HEK293 (cell line): Measurements from ENCODE around the gene SFXN2.
A peak's percentile ranks its signal among the peaks of the same experiment; 100 is the strongest.

Experiments used
- GLI2 ChIP-seq: fragments of 450-650 bp; formaldehyde crosslinking; IDR thresholded peaks from 2 replicates; pipeline ENCODE4; 2017; ENCODE audit warnings: missing biosample characterization, missing genetic modification characterization, low read depth, borderline replicate concordance
- GLIS2 ChIP-seq: fragments of 450-650 bp; formaldehyde crosslinking; IDR thresholded peaks from 2 replicates; pipeline ENCODE4 v1.5.1; 2016; ENCODE audit warnings: missing biosample characterization, missing genetic modification characterization
- HOXA7 ChIP-seq: sonication (generic); formaldehyde crosslinking; IDR thresholded peaks from 2 replicates; pipeline ENCODE4 v1.8.1; 2022; ENCODE audit warnings: missing genetic modification reagents, borderline replicate concordance
- IKZF3 ChIP-seq: fragments of 450-650 bp; IDR thresholded peaks from 2 replicates; pipeline ENCODE4 v1.5.0; 2018; ENCODE audit warnings: missing biosample characterization, mild to moderate bottlenecking, missing genetic modification characterization, moderate library complexity
- KLF10 ChIP-seq: fragments of 450-650 bp; IDR thresholded peaks from 2 replicates; pipeline ENCODE4 v1.5.1; 2018; ENCODE audit warnings: missing biosample characterization, mild to moderate bottlenecking, missing genetic modification characterization
- KLF7 ChIP-seq: fragments of 450-650 bp; formaldehyde crosslinking; IDR thresholded peaks from 2 replicates; pipeline ENCODE4 v1.5.1; 2016; ENCODE audit warnings: missing biosample characterization, missing genetic modification characterization, borderline replicate concordance
- OVOL3 ChIP-seq: fragments of 450-650 bp; formaldehyde crosslinking; IDR thresholded peaks from 2 replicates; pipeline ENCODE4 v1.5.1; 2016; ENCODE audit warnings: missing biosample characterization, missing genetic modification characterization
- SP2 ChIP-seq: fragments of 450-650 bp; formaldehyde crosslinking; IDR thresholded peaks from 2 replicates; pipeline ENCODE4 v1.5.1; 2016; ENCODE audit warnings: missing biosample characterization, missing genetic modification characterization
- SP7 ChIP-seq: fragments of 450-650 bp; formaldehyde crosslinking; IDR thresholded peaks from 2 replicates; pipeline ENCODE4 v1.5.1; 2016; ENCODE audit warnings: missing biosample characterization, missing genetic modification characterization
- WT1 ChIP-seq: fragments of 450-650 bp; formaldehyde crosslinking; IDR thresholded peaks from 2 replicates; pipeline ENCODE4 v1.5.1; 2016; ENCODE audit warnings: missing biosample characterization, missing genetic modification characterization
- ZBTB20 ChIP-seq: fragments of 450-650 bp; formaldehyde crosslinking; IDR thresholded peaks from 2 replicates; pipeline ENCODE4 v1.5.1; 2016; ENCODE audit warnings: missing biosample characterization, missing genetic modification characterization
- ZBTB48 ChIP-seq: fragments of 450-650 bp; formaldehyde crosslinking; IDR thresholded peaks from 2 replicates; pipeline ENCODE4 v1.5.1; 2016; ENCODE audit warnings: missing biosample characterization, missing genetic modification characterization
- ZBTB8A ChIP-seq: fragments of 450-650 bp; formaldehyde crosslinking; IDR thresholded peaks from 2 replicates; pipeline ENCODE4 v1.5.1; 2016; ENCODE audit warnings: missing biosample characterization, missing genetic modification characterization
- ZFHX2 ChIP-seq: fragments of 450-650 bp; formaldehyde crosslinking; conservative IDR thresholded peaks from 2 replicates; pipeline ENCODE4 v1.5.1; 2016; ENCODE audit warnings: missing biosample characterization, missing genetic modification characterization
- ZFP3 ChIP-seq: fragments of 450-650 bp; formaldehyde crosslinking; IDR thresholded peaks from 2 replicates; pipeline ENCODE4 v1.5.1; 2016; ENCODE audit warnings: low read depth, missing biosample characterization, missing genetic modification characterization
- ZFP69B ChIP-seq: fragments of 450-650 bp; formaldehyde crosslinking; IDR thresholded peaks from 2 replicates; pipeline ENCODE4 v1.5.1; 2016; ENCODE audit warnings: missing biosample characterization, missing genetic modification characterization
- ZIC2 ChIP-seq: fragments of 450-650 bp; formaldehyde crosslinking; IDR thresholded peaks from 2 replicates; pipeline ENCODE4 v1.5.1; 2016; ENCODE audit warnings: missing biosample characterization, missing genetic modification characterization
- ZNF133 ChIP-seq: fragments of 450-650 bp; formaldehyde crosslinking; IDR thresholded peaks from 2 replicates; pipeline ENCODE4 v1.5.1; 2016; ENCODE audit warnings: missing biosample characterization, missing genetic modification characterization
- ZNF24 ChIP-seq: fragments of 450-650 bp; formaldehyde crosslinking; IDR thresholded peaks from 2 replicates; pipeline ENCODE4 v1.5.1; 2016; ENCODE audit warnings: missing biosample characterization, missing genetic modification characterization
- ZNF302 ChIP-seq: fragments of 450-650 bp; formaldehyde crosslinking; IDR thresholded peaks from 2 replicates; pipeline ENCODE4 v1.5.1; 2016; ENCODE audit warnings: missing biosample characterization, missing genetic modification characterization, low read depth
- ZNF335 ChIP-seq: fragments of 450-650 bp; formaldehyde crosslinking; conservative IDR thresholded peaks from 2 replicates; pipeline ENCODE4 v1.5.1; 2016; ENCODE audit warnings: missing biosample characterization, missing genetic modification characterization
- ZNF391 ChIP-seq: fragments of 450-650 bp; formaldehyde crosslinking; IDR thresholded peaks from 2 replicates; pipeline ENCODE4 v1.5.1; 2016; ENCODE audit warnings: low read depth, missing biosample characterization, missing genetic modification characterization, borderline replicate concordance
- ZNF394 ChIP-seq: fragments of 450-650 bp; formaldehyde crosslinking; IDR thresholded peaks from 2 replicates; pipeline ENCODE4 v1.5.1; 2016; ENCODE audit warnings: missing biosample characterization, missing genetic modification characterization, mild to moderate bottlenecking, moderate library complexity, borderline replicate concordance
- ZNF433 ChIP-seq: fragments of 450-650 bp; formaldehyde crosslinking; IDR thresholded peaks from 2 replicates; pipeline ENCODE4 v1.5.1; 2016; ENCODE audit warnings: missing biosample characterization, missing genetic modification characterization, low read depth
- ZNF473 ChIP-seq: fragments of 450-650 bp; formaldehyde crosslinking; IDR thresholded peaks from 2 replicates; pipeline ENCODE4 v1.5.1; 2017; ENCODE audit warnings: missing biosample characterization, missing genetic modification characterization
- ZNF548 ChIP-seq: fragments of 450-650 bp; formaldehyde crosslinking; IDR thresholded peaks from 2 replicates; pipeline ENCODE4 v1.5.1; 2016; ENCODE audit warnings: missing biosample characterization, missing genetic modification characterization
- ZNF561 ChIP-seq: fragments of 450-650 bp; IDR thresholded peaks from 2 replicates; pipeline ENCODE4 v1.5.1; 2018; ENCODE audit warnings: missing biosample characterization, missing genetic modification characterization, borderline replicate concordance
- ZNF660 ChIP-seq: fragments of 450-650 bp; IDR thresholded peaks from 2 replicates; pipeline ENCODE4 v1.5.1; 2018; ENCODE audit warnings: missing biosample characterization, mild to moderate bottlenecking, missing genetic modification characterization
- ZNF785 ChIP-seq: fragments of 450-650 bp; formaldehyde crosslinking; IDR thresholded peaks from 2 replicates; pipeline ENCODE4 v1.5.1; 2016; ENCODE audit warnings: missing biosample characterization, missing genetic modification characterization
- ZSCAN23 ChIP-seq: fragments of 450-650 bp; formaldehyde crosslinking; IDR thresholded peaks from 2 replicates; pipeline ENCODE4 v1.5.1; 2016; ENCODE audit warnings: missing biosample characterization, missing genetic modification characterization
- TF ChIP-seq, protein P1 (sequence below): fragments of 450-650 bp; formaldehyde crosslinking; optimal IDR thresholded peaks from 2 replicates; pipeline ENCODE3; 2016; ENCODE audit warnings: missing biosample characterization, mild to moderate bottlenecking, missing genetic modification characterization
- TF ChIP-seq, protein P2 (sequence below): fragments of 450-650 bp; IDR thresholded peaks from 2 replicates; pipeline ENCODE4 v1.5.1; 2018; ENCODE audit warnings: missing biosample characterization, mild to moderate bottlenecking, missing genetic modification characterization
- TF ChIP-seq, protein P3 (sequence below): fragments of 450-650 bp; formaldehyde crosslinking; IDR thresholded peaks from 2 replicates; pipeline ENCODE4 v1.5.1; 2016; ENCODE audit warnings: missing biosample characterization, missing genetic modification characterization
- TF ChIP-seq, protein P4 (sequence below): fragments of 450-650 bp; formaldehyde crosslinking; IDR thresholded peaks from 2 replicates; pipeline ENCODE4 v1.5.1; 2016; ENCODE audit warnings: missing biosample characterization, missing genetic modification characterization
- TF ChIP-seq, protein P5 (sequence below): fragments of 450-650 bp; formaldehyde crosslinking; IDR thresholded peaks from 2 replicates; pipeline ENCODE4 v1.5.1; 2016; ENCODE audit warnings: missing biosample characterization, missing genetic modification characterization

Gene SFXN2

DNA sequence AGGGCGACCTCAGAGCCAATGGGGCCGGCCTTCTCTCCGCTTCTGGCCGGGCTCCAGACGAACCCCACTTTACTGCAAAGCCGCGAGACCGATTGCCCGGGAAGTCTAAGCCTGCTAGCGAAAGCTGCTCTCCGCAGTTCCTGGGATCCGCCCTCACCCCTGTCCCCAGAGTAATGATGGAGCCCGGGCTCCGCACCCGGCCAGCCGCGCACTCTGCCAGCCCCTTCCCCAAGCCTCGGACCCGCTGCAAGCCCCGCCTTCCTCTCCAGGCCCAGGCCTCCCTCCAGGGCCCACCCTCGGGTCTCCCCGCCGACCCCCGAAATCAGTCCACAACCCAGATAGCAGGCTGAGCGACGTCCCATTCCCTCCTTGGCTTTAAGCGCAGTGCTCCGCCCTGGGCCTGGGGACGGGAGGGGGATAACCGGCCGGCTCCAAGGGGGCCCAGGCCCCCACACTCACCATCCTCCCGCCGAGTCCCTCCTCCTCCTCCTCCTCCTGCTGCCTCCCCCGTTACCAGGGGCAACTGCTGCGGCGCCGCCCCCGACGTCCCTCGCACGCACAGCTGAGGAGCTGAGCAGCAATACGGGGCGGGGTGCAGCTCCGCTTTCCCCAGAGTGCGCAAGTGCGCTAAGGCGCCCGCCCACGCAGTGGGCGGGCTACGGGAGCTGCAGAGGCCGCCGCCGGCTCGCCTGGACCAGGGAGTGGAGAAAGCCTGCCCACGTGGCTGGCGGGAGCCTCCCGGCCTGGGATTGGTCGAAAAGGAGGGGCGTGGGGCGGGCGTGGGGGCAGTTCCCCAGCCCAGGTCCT lies 419 bp upstream of the SFXN2 start, which contains the start of gene ARL3 (continued):
- TF ChIP-seq, protein P1, sequence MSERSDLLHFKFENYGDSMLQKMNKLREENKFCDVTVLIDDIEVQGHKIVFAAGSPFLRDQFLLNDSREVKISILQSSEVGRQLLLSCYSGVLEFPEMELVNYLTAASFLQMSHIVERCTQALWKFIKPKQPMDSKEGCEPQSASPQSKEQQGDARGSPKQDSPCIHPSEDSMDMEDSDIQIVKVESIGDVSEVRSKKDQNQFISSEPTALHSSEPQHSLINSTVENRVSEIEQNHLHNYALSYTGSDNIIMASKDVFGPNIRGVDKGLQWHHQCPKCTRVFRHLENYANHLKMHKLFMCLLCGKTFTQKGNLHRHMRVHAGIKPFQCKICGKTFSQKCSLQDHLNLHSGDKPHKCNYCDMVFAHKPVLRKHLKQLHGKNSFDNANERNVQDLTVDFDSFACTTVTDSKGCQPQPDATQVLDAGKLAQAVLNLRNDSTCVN (tag by site-specific recombination), result peak; percentile 49
- TF ChIP-seq ZBTB8A (tag by site-specific recombination) (peak; percentile 54), ZFP69B (tag by site-specific recombination) (peak; percentile 94), ZNF785 (tag by site-specific recombination) (0 out of 2 replicates have a peak, but pooled peaks have one; percentile 52), HOXA7 (CRISPR knock-in tag) (no peak), ZNF394 (tag by site-specific recombination) (peak; percentile 30), IKZF3 (tag by site-specific recombination) (peak; percentile 84), KLF7 (tag by site-specific recombination) (peak; percentile 65; the same call in 1 of the 2 replicates), GLI2 (tag by site-specific recombination) (no peak), ZFP3 (tag by site-specific recombination) (no peak), ZNF391 (peak; percentile 87; the same call in 1 of the 2 replicates), ZFHX2 (tag by site-specific recombination) (peak; percentile 91), ZNF660 (tag by site-specific recombination) (peak; percentile 17; the same call in 1 of the 2 replicates), OVOL3 (tag by site-specific recombination) (0 out of 2 replicates have a peak, but pooled peaks have one; percentile 38), KLF10 (tag by site-specific recombination) (peak; percentile 100), ZNF561 (tag by site-specific recombination) (peak; percentile 91), WT1 (tag by site-specific recombination) (peak; percentile 77), SP7 (peak; percentile 78), ZNF433 (tag by site-specific recombination) (no peak), GLIS2 (tag by site-specific recombination) (peak; percentile 99), ZNF335 (peak; percentile 79), ZNF473 (tag by site-specific recombination) (no peak), ZNF548 (no peak), ZSCAN23 (tag by site-specific recombination) (peak; percentile 57; the same call in 1 of the 2 replicates), ZBTB20 (tag by site-specific recombination) (peak; percentile 98), ZNF133 (no peak), ZIC2 (tag by site-specific recombination) (peak; percentile 67), ZBTB48 (peak; percentile 57; the same call in 1 of the 2 replicates), ZNF24 (tag by site-specific recombination) (peak; percentile 69), ZNF302 (tag by site-specific recombination) (no peak), SP2 (tag by site-specific recombination) (peak; percentile 95)
- TF ChIP-seq, protein P2, sequence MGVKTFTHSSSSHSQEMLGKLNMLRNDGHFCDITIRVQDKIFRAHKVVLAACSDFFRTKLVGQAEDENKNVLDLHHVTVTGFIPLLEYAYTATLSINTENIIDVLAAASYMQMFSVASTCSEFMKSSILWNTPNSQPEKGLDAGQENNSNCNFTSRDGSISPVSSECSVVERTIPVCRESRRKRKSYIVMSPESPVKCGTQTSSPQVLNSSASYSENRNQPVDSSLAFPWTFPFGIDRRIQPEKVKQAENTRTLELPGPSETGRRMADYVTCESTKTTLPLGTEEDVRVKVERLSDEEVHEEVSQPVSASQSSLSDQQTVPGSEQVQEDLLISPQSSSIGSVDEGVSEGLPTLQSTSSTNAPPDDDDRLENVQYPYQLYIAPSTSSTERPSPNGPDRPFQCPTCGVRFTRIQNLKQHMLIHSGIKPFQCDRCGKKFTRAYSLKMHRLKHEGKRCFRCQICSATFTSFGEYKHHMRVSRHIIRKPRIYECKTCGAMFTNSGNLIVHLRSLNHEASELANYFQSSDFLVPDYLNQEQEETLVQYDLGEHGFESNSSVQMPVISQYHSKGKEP (tag by site-specific recombination), result 0 out of 2 replicates have a peak, but pooled peaks have one; percentile 13
- TF ChIP-seq, protein P3, sequence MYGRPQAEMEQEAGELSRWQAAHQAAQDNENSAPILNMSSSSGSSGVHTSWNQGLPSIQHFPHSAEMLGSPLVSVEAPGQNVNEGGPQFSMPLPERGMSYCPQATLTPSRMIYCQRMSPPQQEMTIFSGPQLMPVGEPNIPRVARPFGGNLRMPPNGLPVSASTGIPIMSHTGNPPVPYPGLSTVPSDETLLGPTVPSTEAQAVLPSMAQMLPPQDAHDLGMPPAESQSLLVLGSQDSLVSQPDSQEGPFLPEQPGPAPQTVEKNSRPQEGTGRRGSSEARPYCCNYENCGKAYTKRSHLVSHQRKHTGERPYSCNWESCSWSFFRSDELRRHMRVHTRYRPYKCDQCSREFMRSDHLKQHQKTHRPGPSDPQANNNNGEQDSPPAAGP, result peak; percentile 45; the same call in 1 of the 2 replicates
- TF ChIP-seq, protein P4, sequence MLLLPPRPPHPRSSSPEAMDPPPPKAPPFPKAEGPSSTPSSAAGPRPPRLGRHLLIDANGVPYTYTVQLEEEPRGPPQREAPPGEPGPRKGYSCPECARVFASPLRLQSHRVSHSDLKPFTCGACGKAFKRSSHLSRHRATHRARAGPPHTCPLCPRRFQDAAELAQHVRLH (tag by site-specific recombination), result peak; percentile 57; the same call in 1 of the 2 replicates
- TF ChIP-seq, protein P5, sequence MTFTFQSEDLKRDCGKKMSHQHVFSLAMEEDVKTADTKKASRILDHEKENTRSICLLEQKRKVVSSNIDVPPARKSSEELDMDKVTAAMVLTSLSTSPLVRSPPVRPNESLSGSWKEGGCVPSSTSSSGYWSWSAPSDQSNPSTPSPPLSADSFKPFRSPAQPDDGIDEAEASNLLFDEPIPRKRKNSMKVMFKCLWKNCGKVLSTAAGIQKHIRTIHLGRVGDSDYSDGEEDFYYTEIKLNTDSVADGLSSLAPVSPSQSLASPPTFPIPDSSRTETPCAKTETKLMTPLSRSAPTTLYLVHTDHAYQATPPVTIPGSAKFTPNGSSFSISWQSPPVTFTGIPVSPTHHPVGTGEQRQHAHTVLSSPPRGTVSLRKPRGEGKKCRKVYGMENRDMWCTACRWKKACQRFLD, result peak; percentile 74; the same call in 1 of the 2 replicates
